ENCODE results near the gene CRISPLD2. TPM values are rescaled to one million over a fixed set of nuclear protein-coding genes. Genes with fewer than 3 reads are reported as not detected.

CRISPLD2 gene
- total RNA-seq, 4 donors from 2014 or later = 99.9 to 450 (median 407) TPM

GRCh38 chr16:84833144-84833500 is 13.3 kb downstream of the CRISPLD2 start:
- no peak for DNase-seq (ENCODE audit: low spot score)
- no peak for ATAC-seq (ENCODE audit: low FRiP score)
- no peak for TF ChIP-seq CTCF (IDR thresholded peaks at IDR 0.05)

GRCh38 chr16:84833542-84834402 is 14.0 kb downstream of the CRISPLD2 start:
- DNase-seq (ENCODE audit: low spot score) (no peak), ATAC-seq (ENCODE audit: low FRiP score) (no peak)
- no peak for TF ChIP-seq CTCF (IDR thresholded peaks at IDR 0.05)

- ATAC-seq (ENCODE audit: low FRiP score) (no peak), DNase-seq (ENCODE audit: low spot score) (no peak)
- TF ChIP-seq CTCF (IDR thresholded peaks at IDR 0.05) = no peak
Measured at GRCh38 chr16:84834403-84834772, 14.6 kb downstream of the CRISPLD2 start.

- ATAC-seq (ENCODE audit: low FRiP score) = peak; percentile 73
- DNase-seq (ENCODE audit: low spot score) = peak; percentile 52
- no peak for TF ChIP-seq CTCF (IDR thresholded peaks at IDR 0.05)
Measured at GRCh38 chr16:84836234-84836647, 16.5 kb downstream of the CRISPLD2 start.

GRCh38 chr16:84836967-84837366 is 17.2 kb downstream of the CRISPLD2 start:
- DNase-seq (ENCODE audit: low spot score) (no peak), ATAC-seq (ENCODE audit: low FRiP score) (no peak)
- no peak for TF ChIP-seq CTCF (IDR thresholded peaks at IDR 0.05)

GRCh38 chr16:84838383-84838948 is 18.7 kb downstream of the CRISPLD2 start:
- no peak for TF ChIP-seq CTCF (IDR thresholded peaks at IDR 0.05)
- ATAC-seq (ENCODE audit: low FRiP score) (no peak), DNase-seq (ENCODE audit: low spot score) (no peak)

- ATAC-seq (ENCODE audit: low FRiP score) (no peak), DNase-seq (ENCODE audit: low spot score) (no peak)
- TF ChIP-seq CTCF (IDR thresholded peaks at IDR 0.05) = no peak
Measured at GRCh38 chr16:84839054-84839453, 19.3 kb downstream of the CRISPLD2 start.
